Measurements from ENCODE around the gene TGFB1.
A peak's percentile ranks its signal among the peaks of the same experiment; 100 is the strongest.

DNA sequence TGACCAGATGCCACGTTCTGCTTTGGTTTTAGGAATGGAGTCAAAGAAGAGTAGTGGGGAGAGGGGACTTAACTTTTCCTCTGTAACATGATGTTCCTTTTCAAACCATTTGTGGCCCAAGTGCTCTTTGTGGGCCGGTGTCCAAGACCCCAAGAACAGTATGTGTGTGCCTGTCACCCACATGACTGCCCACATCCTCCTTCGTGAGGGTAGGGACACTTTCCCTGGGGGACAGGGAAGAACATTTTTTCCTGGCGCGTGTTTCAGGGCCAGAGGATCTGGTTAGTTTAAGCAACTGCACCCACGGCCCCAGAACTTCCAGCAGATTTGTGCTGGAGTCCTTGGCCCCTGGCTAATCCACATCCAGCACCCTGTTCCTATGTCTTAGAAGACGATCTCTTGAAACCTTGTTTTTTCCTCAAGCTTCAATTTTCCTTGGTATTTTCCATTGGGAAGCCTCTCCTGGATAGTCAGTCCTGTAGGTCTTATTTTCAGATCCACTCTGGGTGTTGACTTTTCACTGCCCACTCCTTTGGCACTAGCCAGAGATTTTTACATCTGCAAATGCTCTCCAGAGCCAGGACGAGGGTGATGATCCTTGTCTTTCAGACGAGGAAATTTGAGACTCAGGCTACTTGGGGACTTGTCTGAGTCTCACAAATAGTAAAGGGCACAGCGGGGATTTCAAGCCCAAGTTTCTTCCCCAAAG lies 54.5 kb downstream of the TGFB1 start:
- TF ChIP-seq, protein P1, sequence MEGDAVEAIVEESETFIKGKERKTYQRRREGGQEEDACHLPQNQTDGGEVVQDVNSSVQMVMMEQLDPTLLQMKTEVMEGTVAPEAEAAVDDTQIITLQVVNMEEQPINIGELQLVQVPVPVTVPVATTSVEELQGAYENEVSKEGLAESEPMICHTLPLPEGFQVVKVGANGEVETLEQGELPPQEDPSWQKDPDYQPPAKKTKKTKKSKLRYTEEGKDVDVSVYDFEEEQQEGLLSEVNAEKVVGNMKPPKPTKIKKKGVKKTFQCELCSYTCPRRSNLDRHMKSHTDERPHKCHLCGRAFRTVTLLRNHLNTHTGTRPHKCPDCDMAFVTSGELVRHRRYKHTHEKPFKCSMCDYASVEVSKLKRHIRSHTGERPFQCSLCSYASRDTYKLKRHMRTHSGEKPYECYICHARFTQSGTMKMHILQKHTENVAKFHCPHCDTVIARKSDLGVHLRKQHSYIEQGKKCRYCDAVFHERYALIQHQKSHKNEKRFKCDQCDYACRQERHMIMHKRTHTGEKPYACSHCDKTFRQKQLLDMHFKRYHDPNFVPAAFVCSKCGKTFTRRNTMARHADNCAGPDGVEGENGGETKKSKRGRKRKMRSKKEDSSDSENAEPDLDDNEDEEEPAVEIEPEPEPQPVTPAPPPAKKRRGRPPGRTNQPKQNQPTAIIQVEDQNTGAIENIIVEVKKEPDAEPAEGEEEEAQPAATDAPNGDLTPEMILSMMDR (IDR thresholded peaks at IDR 0.05): no peak
- TF ChIP-seq POLR2AphosphoS5 (IDR thresholded peaks at IDR 0.05): peak in 2 of 3 donors; percentile 6 to 25
- TF ChIP-seq POLR2A (IDR thresholded peaks at IDR 0.05): no peak
